ENCODE measurements around the gene IL1RL1. TPM values are rescaled to one million over a fixed set of nuclear protein-coding genes. Genes with fewer than 3 reads are reported as not detected.

IL1RL1 gene
- total RNA-seq, 1 experiment from 2014 or later: 0.15 TPM

- TF ChIP-seq SIN3A (IDR thresholded peaks at IDR 0.05; ENCODE audit: borderline replicate concordance, insufficient read depth, low read depth, low read length) (no peak), POLR2AphosphoS5 (IDR thresholded peaks at IDR 0.05; ENCODE audit: low read depth, low read length) (no peak), REST (IDR thresholded peaks at IDR 0.05; ENCODE audit: insufficient read depth in 1 of 2, low read depth in 2 of 2, low read length in 1 of 2) (no peak), CTCF (IDR thresholded peaks at IDR 0.05) (no peak), TCF7L2 (IDR thresholded peaks at IDR 0.05; ENCODE audit: low read depth, low read length) (no peak)
- no TSS peak for BruUV-seq (replicated peaks)
- ChIA-PET POLR2A (no interaction called here), CTCF (no interaction called here)
- Histone ChIP-seq H3K4me1 (ENCODE audit: control insufficient read depth, insufficient read depth, low read length) (no peaks in the 10 kb centered on the region), H3K4me3 (ENCODE audit: low read depth in 2 of 2, low read length in 2 of 2) (no peak overlapping the region), H3K27me3 (ENCODE audit: control insufficient read depth, insufficient read depth, low read length) (peaks cover 3% of the 10 kb centered on the region; the same call in 1 of the 2 replicates), H3K27ac (ENCODE audit: low read length) (no peak overlapping the region), H3K36me3 (ENCODE audit: control insufficient read depth, insufficient read depth, low read length) (no peaks in the 10 kb centered on the region), H3K9me3 (ENCODE audit: control insufficient read depth, insufficient read depth, low read depth, low read length) (no peaks in the 10 kb centered on the region)
- DNase-seq (ENCODE audit: low read depth, low spot score): no peak
- intact Hi-C loops (cut with micrococcal nuclease; ENCODE audit: unreplicated experiment): no loop called here
- in situ Hi-C loops (cut with HindIII; ENCODE audit: low pct_unique_long_range_greater_than_20kb, low sequenced_read_pairs): no loop called here
- ATAC-seq: no peak
Observed at GRCh38 chr2:102269200-102269524, 42.2 kb upstream of the IL1RL1 start.

GRCh38 chr2:102271844-102272243, 39.5 kb upstream of the IL1RL1 start:
- Histone ChIP-seq H3K27me3 (ENCODE audit: control insufficient read depth, insufficient read depth, low read length) (peaks cover 3% of the 10 kb centered on the region; the same call in 1 of the 2 replicates), H3K9me3 (ENCODE audit: control insufficient read depth, insufficient read depth, low read depth, low read length) (no peaks in the 10 kb centered on the region), H3K36me3 (ENCODE audit: control insufficient read depth, insufficient read depth, low read length) (no peaks in the 10 kb centered on the region), H3K27ac (ENCODE audit: low read length) (no peak overlapping the region), H3K4me1 (ENCODE audit: control insufficient read depth, insufficient read depth, low read length) (no peaks in the 10 kb centered on the region), H3K4me3 (ENCODE audit: low read depth in 2 of 2, low read length in 2 of 2) (no peak overlapping the region)
- no peak for DNase-seq (ENCODE audit: low read depth, low spot score)
- intact Hi-C loops (cut with micrococcal nuclease; ENCODE audit: unreplicated experiment) (no loop called here), in situ Hi-C loops (cut with HindIII; ENCODE audit: low pct_unique_long_range_greater_than_20kb, low sequenced_read_pairs) (no loop called here)
- POLR2A ChIA-PET: no interaction called here
- BruUV-seq (replicated peaks): no TSS peak
- CTCF ChIA-PET: no interaction called here
- no peak for ATAC-seq
- TF ChIP-seq POLR2AphosphoS5 (IDR thresholded peaks at IDR 0.05; ENCODE audit: low read depth, low read length): no peak
- no peak for TF ChIP-seq TCF7L2 (IDR thresholded peaks at IDR 0.05; ENCODE audit: low read depth, low read length)
- TF ChIP-seq CTCF (IDR thresholded peaks at IDR 0.05): no peak
- TF ChIP-seq REST (IDR thresholded peaks at IDR 0.05; ENCODE audit: insufficient read depth in 1 of 2, low read depth in 2 of 2, low read length in 1 of 2): no peak
- no peak for TF ChIP-seq SIN3A (IDR thresholded peaks at IDR 0.05; ENCODE audit: borderline replicate concordance, insufficient read depth, low read depth, low read length)

Measured in Panc1 (cell line).